GM18861 (cell line): ENCODE data around the gene BCL3.
A peak's percentile ranks its signal among the peaks of the same experiment; 100 is the strongest.

ENCODE experiments used
- ATAC-seq: cut with Tn5 transposase; IDR thresholded peaks from one replicate; pipeline ENCODE4 v1.9.1; 2021; ENCODE audit not compliant: unreplicated experiment

The BCL3 gene

DNA sequence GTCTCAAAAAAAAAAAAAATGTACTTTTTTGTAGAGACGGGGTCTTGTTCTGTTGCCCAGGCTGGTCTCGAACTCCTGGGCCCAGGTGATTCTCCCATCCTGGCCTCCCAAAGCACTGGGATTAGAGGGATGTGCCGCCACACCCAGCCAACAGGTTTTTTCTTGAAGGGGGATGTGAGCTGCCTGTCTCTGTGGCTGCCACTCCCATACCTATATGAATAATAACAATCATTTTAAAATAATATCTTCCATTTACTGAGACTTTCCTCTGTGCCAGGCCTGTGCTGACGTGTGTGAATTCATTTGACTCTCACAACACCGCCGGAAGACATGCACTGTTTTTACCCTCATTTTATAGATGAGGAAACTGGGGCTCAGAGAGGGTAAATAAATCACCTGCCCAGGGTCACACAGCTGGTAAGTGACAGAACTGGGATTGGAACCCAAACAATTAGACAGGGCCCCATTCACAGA is 7.2 kb upstream of the BCL3 start:
- ATAC-seq, result no peak

DNA sequence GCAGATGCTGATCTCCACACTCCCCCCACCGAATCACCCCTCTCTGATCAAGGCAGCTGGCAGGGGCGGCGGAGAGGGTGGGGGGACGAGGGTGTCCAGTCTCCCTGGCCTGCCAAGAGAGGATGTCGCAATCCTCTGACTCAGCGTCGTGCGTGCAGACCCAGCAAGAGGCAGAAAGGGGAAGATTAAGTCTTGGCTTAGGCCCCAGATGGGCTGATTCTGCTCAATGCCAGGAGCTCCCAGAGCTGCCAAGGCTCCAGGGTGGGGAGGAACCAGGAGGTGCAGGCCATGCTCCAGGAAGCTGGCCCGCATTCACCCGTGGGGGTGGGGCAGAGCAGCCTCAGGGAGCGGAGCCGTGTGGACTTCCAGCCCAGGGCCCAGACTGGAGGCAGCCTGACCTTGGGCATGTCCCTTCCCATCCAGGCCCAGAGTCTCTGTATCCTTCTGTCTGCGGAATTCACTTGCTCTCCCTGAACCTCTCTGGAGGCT is 6.6 kb upstream of the BCL3 start:
- no peak for ATAC-seq

DNA sequence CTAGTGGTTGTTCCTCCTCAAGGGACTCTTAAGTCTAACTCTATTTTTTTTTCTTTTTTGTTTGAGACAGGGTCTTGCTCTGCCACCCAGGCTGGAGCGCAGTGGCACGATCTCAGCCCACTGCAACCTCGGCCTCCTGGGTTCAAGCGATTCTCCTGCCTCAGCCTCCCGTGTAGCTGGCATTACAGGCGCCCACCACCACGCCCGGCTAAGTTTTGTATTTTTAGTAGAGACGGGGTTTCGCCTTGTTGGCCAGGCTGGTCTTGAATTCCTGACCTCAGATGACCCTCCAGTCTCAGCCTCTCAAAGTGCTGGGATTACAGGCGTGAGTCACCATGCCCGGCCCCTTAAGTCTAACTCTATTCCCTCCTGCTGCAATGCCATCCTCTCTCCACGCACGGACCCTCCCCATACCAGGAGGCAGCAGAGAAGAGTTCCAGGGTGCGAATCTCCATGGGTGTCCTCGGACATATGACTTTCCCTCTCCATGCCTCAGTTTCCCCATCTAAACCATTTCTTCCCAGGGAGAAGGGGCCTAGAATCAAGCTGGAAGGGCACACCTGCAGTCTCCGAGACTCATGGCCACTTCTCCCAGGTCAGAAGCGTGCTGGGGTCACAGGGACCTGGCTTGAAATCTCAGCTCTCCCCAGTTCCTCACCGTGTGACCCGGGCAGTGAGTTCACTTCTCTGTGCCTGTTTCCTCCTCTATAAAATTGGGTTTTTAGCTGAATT is 6.0 kb upstream of the BCL3 start:
- no peak for ATAC-seq

DNA sequence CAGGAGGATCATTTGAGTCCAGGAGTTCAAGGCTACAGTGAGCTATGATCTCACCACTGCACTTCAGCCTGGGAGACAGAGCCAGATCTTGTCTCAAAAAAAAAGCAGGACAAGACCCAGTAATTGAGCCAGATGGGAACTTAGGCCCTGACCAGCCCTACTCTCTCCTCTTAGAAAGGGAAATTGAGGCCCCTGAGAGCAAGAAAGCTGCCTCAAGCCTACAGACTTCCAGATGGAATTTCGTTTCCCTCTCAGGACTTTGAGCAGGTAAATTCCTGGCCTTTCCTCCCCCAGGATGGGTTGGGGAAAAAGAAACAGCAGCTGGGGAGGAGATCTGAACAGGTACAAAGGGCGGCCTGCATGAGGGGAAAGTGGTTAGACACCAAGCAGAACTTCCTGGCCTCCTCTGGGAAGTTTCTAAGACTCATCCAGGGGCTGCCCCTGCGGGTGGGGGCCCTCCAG is 3.6 kb upstream of the BCL3 start:
- ATAC-seq, result no peak

DNA sequence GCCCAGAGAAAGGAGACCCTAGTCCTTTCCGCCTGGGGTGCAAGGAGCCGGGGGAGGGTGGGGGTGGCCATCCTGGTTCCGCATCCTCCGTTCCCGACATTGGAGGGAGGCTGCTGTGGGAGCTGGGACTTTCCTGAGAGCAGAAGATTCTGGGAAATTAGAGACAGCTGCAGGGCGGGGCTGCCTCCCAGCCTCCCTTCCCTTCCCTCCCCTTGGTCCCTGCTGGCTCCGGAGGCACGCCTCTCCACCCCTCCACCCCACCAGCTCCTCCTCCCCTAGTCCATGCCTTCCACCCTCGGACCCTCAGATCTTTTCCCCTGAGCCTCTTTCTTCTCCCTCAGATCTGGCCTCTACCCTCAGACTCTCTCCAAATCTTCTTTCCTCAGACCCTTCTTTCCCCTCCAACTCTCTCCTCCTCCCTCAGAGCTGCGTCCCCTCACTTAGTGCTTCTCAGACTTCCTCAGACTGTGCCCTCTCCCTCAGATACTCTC is 3.1 kb upstream of the BCL3 start:
- no peak for ATAC-seq

DNA sequence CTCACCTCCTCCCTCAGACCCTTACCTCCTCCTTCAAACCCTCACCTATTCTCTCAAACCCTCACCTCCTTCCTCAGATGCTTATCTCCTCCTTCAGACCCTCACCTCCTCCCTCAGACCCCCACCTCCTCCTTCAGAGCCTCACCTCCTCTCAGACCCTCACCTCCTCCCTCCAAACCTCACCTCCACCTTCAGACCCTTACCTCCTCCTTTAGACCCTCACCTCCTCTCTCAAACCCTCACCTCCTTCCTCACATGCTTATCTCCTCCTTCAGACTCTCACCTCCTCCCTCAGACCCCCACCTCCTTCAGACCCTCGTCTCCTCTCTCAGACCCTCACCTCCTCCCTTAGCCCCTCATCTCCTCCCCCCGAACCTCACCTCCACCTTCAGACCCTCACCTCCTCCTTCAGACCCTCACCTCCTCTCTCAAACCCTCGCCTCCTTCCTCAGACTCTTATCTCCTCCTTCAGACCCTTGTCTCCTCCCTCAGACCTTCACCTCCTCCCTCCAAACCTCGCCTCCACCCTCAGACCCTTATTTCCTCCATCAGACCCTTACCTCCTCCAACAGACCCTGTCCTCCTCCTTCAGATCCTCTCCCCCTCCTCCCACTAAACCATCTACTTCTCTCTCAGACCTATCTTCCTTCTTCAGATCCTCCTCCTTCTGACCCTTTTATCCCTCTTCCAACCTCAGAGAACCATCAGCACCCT is 2.5 kb upstream of the BCL3 start:
- no peak for ATAC-seq

DNA sequence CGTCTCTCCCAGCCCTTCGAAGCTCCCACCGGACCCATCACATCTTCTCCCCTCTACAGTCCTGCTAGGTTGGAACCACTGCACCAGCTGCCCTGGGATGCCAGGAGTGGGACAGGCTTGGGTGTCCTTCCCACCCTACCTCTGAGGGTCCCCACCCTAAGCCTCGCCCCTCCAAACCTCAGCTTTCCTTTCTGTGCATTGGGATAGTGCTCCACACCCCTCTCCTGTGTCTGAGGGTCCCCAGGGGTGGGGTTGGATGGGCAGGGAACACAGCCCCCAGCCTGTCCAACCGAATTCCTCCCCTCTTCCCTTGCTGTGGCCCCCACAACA is 1.9 kb upstream of the BCL3 start:
- no peak for ATAC-seq

DNA sequence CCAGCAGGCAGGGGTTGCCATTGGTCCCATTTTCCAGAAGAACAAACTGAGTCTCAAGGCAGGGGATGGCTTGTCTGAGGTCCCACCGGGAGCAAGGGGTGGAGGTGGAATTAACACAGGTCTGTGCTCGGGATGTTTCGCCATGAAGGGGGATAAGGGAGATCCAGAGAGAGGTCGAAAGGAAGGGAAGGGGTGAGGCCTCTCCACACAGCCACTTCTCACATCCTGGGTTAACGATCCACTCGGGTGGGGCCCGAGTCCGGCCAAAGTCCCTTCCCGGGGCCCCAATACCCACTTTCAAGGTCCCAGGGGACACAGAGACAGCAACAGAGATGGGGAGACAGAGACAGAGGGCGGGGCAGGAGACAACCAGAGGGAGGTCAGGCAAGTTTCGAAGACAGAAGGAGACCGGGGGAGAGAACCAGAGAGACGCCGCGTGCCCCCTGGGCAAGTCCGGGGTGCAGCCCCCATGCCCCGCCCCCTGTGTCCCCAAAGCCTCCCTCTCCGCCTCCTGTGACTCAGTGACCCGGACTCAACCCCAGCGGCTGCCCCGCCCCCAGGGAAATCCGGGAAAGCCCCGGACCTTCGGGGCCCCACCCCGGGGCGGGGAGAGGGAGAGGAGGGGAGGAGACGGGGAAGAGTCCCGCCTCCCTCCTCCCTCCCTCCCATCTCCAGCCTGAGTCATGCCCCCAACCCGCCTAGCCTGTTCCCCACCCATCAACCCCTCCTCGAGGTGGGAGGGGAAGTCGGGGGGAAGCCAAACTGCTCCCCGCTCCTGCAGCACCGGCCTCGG is 1.4 kb upstream of the BCL3 start:
- peak; percentile 23 for ATAC-seq

DNA sequence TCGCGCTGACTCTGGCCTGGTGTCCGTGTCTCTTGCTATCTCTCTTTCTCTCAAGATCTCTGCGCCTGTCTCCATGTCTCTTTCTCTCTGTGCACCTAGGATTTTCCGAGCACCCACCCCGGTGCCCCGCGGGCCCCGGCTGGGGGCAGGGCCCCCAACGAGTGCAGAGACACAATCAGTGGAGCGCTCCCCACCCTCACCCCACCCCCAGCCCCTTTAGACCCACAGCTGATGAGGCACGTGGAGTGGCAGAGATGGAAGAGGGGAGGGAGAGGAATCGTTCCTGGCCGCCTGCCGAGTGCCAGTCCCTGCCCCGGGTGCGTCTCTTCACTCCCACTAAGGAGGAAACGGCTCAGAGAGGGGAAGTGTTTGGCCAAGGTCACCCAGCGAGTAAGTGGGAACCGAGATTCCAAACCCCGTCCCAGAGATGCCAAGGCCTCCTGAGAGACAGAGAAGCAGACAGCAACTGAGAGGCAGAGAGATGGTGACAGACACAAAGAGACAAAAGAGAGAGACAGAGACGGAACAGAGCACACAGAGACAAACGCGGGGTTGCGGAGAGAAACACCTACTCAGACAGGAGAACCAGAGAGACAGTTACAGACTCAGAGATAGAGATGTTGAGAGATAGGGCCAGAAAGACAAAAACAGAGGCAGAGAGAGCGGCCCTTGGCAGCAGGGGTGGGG is 626 bp upstream of the BCL3 start:
- ATAC-seq, result peak; percentile 3

DNA sequence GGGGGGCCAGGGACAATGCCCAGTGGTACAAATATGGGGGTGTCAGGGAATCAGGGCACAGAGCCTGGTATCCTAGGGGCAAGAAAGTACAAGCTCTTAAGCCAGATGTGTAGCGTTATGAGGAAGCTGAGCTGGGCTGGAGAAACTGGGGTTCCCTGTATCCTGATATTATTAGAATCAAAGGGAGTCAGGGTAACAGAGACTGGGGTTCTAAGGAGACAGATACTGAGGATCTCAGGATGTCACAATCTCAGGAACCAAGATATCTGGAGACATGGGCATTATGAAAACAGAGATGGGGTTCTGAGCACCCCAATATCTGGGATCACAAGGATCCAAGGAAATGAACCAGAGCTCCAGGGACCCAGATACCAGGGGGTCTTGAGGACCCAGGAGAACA is 784 bp downstream of the BCL3 start:
- ATAC-seq, result no peak

DNA sequence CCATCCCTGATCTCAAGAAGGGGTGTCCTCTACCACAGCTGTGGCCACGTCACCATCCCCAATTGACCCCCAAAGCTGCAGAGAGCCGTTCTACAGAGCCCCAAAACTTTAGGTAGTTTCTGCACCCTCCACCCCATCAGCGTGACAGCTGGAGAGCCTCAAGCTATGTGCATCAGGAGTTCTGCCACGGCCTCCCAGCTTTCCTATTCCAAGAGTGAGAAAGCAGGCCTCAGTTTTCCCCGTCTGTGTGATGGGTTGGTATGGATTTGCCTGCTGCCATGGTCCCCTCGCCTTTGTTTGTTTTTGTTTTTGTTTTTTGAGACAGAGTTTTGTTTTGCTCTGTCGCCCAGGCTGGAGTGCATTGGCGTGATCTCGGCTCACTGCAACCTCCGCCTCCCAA is 1.5 kb downstream of the BCL3 start:
- no peak for ATAC-seq

DNA sequence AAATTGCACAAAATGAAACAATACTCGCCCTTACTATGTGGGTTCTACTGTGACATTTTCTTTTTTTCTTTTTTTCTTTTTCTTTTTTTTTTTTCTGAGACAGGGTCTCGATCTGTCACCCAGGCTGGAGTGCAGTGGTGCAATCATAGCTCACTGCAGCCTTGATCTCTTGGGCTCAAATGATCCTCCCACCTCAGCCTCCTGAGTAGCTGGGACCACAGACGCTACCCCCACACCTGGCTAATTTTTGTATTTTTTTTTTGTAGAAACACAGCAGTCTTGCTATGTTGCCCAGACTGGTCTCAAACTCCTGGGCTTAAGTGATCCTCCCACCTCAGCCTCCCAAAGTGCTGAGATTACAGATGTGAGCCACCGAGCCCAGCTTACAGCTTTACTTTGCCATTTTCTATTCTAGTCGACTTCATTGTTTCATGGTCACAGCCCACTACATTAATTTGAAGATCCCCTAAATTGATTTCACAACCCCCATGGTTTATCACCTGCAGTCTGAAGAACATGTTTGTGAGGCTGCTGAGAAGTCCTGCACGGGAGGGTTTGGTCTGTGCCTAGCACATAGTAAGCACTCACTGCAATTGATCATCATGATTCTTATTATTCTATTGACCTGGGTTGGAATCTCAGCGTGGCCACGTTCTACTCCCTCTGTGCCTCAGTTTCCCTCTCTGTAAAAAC is 3.8 kb downstream of the BCL3 start:
- no peak for ATAC-seq

DNA sequence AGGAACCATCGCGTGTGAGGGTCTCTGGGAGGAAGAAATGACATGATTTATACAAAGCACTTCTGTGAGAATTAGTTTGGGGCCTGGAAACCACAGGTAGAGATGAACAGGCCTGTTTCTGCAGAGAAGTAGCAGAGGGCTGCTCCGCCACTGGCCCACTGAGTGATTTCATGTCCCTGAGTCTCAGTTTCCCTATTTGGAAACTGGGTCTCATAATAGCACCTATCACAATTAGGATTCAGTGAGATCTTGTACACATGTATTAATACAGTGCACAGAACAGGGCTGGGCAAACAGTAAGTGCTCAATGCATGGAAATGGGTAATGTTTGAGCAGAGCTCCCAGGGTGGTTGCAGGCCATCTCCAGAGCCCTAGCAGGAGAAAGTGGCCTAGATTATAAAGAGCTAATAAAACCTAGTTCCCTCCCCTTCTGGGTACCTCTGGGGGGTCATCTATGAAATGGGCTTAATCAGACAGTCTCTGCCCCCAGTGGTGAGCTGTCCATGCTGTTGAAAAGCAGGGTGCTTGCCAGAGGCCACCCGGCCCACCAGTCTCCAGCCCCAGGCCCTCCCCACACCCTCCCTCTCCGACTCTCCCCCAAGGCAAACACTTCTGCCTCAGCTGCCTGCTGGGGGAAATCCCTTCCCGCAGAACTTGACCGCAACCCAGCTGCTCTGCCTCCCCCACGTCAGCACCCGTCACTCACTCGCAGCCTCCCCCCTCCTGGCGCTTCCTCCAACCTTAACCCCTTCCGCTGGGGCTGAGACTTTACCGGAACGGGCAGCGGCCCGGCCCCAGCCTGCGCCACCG is 4.5 kb downstream of the BCL3 start:
- ATAC-seq, result peak; percentile 44

DNA sequence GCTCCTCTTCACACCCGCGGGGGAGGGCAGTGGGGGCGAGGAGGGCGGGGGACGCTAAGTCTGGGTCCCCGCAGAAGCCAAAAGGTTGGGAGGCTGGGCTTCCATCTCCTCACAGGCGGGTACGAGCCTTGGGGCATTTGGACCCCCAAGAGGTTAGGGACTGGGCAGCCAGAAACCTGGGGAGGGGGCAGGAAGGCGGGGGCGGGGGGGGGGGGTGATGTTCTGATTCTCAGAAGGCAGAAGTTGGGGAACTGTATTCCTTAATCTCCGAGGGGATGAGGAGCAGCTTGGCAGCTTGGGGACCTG is 5.1 kb downstream of the BCL3 start:
- ATAC-seq, result no peak

DNA sequence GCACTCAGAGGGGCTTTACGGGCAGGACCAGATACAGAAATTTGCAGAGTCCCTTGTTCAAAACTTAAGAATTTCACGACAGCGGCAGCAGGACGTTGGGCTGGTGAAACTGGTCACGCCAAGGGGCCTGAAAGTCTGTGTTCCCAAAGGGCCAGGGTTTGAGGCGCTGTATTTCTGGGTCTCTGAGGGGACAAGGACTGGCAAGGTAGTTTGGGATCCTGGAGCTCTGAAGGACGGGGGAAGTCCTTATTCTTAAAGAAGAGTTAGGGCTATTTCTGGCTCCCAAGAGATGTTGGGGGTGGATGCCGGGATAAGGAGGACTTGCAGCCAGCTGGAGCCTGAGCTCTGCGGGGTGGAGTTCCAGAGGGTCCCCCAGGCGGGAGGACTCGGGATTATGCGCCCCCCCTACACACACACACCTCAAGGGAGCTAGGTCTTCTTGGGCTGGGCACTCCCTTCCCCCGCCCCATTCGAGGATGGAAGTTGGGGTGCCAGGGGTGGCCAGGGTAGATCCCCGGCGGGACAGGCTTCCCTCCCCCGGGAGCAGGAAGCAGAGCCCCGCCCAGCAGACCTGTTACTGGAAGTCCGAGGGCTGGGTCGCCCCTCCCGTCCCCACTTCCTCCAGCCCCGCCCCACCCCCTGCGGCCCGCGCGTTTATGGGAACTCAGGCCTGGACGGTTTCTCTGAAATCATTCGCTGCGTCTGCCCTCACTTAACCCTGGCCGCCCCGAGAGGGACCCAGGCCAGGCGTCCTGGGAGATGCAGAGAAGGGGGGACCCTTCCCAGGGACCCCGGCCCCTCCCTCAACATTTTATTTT is 5.6 kb downstream of the BCL3 start:
- no peak for ATAC-seq

DNA sequence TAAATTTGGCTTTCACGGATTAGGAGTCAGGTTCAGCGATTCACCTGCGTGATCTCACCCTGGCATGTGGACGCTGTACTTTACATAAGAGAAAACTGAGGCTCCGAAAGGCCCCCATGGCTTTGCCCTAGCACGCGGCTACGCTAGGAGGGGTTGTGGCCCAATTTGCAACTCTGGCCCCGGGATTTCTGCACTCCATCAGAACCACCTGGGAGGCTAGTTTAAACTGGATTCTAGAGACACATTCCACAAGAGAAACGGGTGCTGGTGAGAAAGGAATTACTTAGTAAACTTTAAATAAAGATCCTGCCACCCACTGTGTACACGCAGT is 6.2 kb downstream of the BCL3 start:
- no peak for ATAC-seq

DNA sequence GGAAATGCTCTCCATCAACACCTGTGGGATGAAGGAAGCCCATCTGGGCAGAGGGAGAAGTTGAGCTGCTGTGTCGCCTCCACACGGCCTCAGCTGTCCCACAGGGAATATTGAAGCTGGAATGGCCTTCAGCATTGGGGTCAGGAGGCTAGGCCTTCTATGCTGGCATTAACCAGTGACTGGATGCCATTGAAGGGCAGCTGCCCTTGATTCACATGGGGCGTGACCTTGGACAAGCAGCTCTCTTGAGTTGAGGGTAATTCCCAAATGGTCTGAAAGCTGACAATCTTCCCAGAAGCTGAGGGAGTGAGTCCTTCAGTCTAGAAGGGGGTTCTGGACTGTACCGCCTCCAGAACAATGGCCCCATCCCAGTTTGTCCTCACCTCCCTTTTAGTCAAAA is 6.7 kb downstream of the BCL3 start:
- no peak for ATAC-seq

DNA sequence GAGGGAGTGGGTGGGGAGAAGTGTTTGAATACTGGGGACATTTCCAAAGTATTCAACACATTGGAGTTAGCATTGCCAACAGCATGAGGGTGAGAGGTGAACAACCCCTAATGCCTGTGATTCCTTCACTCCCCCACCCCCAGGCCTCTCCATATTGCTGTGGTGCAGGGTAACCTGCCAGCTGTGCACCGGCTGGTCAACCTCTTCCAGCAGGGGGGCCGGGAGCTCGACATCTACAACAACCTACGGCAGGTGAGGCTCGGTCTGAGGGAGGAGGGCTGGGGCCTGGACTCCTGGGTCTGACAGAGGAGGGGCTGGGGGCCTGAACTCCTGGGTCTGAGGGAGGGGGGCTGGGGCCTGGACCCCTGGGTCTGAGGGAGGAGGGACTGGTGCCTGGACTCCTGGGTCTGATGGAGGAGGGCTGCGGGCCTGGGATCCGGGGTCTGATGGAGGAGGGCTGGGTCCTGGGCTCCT is 7.6 kb downstream of the BCL3 start:
- ATAC-seq, result no peak
